Measurements from ENCODE around the gene C15orf61.

The C15orf61 gene

GRCh38 chr15:67515090-67515489 lies 5.8 kb upstream of the C15orf61 start:
- DNase-seq, result no peak

DNA sequence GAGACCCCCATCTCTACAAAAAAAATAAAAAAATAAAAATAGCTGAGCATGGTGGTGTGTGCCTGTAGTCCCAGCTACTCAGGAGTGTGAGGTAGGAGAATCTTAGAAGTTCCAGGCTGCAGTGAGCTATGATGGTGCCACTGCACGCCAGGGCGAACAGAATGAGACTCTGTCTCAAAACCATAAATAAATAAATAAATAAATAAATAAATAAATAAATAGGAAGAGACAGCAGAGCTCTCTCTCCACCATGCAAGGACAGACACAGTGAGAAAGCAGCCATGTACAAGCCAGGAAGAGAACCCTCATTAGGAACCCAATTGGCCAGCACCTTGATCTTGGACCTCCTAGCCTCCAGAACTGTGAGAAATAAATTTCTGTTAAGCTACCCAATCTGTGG lies 5.4 kb upstream of the C15orf61 start:
- DNase-seq, result no peak

DNA sequence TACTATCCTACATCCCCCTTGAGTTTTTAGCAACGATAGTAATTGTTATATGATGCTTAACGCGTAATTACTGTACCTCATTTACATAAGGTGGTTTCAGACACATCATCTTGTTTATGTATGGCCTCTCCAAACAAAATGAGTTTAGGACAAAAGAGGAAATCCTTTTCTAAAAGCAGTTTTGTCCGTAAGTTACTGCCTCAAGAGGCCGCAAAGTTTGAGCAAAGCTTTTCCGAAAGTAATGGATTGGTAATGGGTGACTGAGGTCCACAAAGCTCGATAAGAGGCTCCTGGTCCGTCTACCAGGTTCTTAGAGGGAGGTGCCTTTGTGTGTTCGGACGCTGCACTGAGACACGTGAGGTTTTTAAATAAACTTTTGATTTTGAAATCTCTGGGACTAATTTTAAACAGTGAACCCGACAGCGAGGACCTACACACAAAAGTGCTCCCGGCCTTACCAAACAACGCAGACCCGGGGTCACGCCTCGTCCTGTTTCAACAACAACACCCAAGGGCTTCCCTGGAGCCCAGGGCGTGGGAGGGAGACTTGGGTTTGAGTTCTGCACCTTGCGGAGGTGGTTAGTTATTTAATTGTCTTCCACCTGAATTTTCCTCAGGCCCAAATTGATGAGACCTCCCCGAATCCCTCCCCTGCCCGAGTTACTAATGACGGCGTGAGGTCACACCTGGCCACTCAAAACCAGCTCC lies 456 bp upstream of the C15orf61 start:
- no peak for DNase-seq

GRCh38 chr15:67521783-67522568 lies 1.0 kb downstream of the C15orf61 start:
- DNase-seq, result no peak

DNA sequence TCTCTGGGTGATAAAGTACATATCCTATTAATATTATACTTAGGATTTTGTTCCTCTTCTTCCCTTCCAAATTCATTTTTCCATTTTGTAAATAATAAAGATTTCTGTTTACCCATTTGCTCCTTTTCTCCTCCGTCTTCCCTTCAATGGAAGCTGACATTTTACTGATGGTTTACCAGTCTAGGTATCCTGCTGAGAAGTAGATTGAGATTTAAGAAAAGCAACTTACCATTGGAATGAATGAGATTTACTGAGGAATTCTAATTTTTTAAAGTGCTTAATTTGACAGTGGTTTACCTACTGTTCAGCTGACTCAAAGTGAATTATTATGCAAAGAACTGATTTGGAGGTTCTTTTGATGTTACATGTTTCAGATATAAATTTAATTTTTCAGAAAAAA lies 2.4 kb downstream of the C15orf61 start:
- no peak for DNase-seq

DNA sequence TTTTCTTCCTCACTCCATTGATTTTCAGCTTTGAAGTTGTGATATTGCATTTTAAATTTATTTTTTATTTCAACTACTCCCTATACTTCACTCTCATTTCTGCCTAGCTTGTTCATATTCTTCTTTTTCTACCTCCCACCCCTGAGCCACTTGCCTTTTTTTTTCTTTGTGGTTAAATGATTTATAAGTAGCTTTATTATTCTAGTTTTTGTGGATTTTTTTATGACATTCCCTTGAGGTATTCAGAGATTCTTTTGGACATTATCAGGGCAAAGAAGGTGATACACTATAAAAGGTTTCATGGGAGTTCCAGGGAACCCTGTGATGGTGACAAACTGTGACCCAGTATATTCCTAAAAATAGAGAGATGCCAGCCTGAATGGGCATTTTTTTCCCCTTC lies 3.3 kb downstream of the C15orf61 start:
- DNase-seq, result no peak

DNA sequence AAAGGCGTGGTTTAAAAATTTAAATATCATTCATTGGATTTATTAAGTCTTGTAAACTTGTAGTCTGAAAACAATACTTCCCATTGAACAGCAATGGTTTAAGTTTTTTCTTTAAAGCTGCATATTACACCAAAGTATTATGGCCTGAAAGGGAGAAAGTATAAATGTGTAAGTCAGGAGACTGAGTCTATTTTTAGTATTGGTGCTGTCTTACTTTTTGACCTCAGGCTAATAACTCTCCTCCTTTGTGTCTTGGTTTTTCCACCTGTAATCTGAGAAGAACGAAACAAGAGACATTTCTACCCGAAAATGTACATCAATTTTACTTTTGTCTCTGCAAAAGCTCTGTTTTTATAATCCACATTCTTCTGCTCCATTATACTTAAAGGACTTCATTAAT lies 7.6 kb downstream of the C15orf61 start:
- no peak for DNase-seq

DNA sequence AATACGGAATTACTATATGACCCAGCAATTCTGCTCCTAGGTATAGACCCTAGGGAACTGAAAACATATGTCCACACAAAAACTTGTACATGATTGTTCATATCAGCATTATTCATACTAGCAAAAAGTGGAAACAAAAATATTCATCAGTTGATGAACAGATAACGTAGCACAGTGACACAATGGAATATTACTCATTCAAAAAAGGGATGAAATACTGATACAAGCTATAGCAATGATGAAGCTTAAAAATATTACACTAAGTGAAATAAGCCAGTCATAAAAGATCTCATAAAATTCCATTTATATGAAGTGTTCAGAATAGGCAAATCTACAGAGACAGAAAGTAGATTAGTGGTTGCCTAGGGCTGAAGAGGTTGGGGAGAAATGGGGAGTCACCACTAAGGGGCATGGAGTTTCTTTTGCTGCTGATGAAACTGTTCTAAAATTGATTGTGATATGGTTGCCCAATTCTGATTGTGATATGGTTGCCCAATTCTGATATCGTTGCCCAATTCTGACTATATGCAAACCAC lies 10.5 kb downstream of the C15orf61 start:
- DNase-seq, result no peak

DNA sequence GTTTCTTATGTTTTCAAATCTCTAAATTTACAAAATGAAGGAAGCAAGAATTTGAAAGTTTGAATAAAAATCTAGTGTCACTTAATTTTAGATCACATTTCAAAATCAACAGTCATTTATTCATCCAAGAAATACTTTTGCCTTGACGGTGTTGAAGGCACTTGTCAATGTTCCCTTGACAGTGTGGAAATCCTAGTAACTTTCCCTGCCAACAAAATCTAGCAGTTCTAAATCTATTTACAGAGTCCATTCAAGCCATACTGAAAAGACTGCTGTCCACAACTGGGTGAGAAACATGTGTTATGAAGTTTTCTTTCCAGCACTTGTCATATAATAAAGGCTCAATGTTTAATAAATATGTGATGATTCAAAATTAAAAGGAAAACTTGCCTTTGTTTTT lies 12.9 kb downstream of the C15orf61 start:
- no peak for DNase-seq

GRCh38 chr15:67534360-67534759 lies 13.4 kb downstream of the C15orf61 start:
- DNase-seq, result no peak

DNA sequence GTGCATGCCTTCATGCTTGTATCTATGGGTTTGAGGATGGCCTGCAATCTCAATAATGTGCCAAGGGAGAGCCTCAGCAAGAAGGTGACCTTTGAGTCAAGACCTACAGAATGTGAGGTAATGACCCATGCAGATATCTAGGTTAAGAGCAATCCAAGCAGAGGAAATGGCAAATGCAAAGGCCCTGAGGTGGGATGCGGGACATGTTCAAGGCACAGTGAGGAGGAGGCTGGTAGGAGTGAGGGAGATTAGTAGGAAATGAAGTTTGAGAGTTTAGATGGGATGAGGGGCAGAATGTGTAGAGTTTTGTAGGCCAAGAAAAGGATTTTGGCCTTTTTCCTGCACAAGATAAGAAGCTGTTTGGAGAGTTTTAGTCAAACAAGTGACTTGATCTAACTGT lies 16.8 kb downstream of the C15orf61 start:
- DNase-seq, result no peak

DNA sequence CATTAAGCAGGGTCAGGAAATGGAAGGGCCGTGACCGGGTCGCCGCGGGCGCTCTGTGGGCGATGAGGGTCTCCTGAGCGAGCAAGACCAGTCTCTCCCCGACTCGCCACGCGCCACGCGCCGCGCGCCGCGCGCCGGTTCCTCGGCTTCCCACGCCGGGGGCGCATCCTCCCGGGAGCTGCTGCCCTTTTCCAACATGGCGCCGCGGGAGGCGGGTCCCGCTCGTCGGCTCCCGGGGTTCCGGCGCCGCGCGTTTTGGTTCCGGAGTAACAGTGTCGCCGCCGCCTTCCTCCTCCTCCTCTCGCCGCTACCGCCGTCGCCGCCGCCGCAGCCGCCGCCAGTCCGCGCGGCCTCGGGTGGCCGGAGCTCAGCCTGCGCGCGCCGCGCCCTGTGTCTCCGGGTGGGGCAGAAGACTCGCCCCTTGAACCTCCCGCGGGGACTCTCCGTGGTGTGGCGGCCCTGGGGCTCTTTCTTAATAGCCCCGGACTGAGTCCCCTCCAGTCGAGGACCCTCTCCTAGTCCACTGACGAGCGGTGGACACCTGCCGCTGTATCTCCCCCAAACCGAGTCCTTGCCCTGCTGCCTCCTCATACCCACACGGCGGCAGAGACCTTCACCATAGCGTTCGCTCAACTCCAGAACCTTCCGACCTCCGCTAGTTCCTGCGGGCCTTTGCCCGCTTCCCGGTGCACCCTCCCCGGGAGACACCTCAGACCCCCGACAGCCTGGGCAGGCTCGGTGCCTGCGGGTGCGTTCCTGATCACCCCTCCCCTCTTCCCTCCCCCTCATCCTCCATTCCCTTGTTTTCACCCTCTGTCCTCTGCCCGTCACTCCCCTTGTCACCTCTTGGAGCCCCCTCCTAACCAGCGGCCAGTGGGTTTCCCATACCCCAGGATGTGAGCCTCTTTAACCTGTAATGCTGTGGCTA lies 21.8 kb downstream of the C15orf61 start, which contains the start of gene MAP2K5:
Gene MAP2K5, plus strand, starts transcription at position 284 of the 928 bp plus-strand sequence. Its CDS starts 633 bp downstream, at position 917.
- DNase-seq, result peak; percentile 14

- DNase-seq, result no peak
These were observed 22.4 kb downstream of the C15orf61 start for GRCh38 chr15:67543348-67543718.

- DNase-seq, result no peak
These were observed 23.5 kb downstream of the C15orf61 start for GRCh38 chr15:67544475-67544874.

GRCh38 chr15:67545864-67546263 lies 24.9 kb downstream of the C15orf61 start:
- DNase-seq, result no peak

- DNase-seq, result no peak
These were observed 26.1 kb downstream of the C15orf61 start for GRCh38 chr15:67547064-67547463.

DNA sequence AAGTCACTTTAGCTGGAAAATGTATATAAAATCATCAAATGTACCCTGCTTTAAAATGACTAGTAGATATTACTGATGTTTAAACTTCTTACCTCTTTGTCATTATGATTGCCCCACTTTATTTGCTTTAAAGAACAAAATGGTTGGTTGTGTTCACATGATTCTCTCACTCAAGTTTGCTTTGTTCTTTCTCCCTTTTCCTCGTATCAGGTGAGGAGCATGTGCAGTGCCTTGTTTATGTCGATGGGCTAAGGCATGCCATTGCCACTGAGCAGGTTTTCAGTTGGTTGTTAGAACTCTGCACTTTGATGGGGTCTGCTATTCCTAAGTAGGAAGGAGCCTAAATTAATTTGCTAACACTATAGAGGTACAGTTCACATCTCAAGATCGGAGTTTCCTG lies 26.9 kb downstream of the C15orf61 start:
- DNase-seq, result no peak

GRCh38 chr15:67548236-67548852 lies 27.4 kb downstream of the C15orf61 start:
- no peak for DNase-seq

DNA sequence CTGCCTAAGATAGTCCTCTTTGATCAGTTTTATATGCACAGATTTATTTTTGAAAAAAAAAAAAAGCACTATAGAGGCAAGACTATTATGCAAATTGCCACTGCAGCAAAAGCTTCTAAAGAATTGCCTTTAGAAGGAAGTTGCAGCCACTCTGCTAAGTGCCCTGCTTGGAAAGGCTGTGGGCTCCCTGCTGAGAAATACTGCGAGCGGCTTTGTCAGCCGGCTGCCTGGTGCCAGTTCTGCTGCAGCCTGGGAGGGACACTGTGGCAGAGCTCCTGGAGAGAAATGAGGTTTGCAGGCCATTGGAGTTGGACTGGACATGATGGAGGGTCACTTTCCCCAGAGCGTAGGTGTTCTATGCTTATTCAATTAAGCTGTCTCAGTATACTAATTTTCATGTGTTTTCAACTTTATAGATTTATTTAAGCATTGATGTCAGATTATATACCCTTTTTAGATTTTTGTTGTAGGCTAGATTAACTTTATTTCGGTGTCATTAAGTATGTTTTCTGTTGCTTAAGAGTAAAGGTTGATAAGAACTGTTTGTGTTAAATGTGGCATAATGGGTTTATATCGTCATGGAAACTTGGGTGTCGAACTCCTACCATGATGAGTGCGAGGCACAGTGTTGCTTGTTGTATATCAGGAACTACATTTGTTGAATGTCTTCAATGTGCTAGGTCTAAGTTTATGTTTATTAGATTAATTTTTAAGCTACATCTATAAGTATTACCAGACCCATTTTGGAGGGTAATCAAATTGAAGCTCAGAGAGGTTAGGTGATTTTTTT lies 28.1 kb downstream of the C15orf61 start:
- DNase-seq, result peak; percentile 17

- DNase-seq, result no peak
These were observed 28.8 kb downstream of the C15orf61 start for GRCh38 chr15:67549736-67550135.

DNA sequence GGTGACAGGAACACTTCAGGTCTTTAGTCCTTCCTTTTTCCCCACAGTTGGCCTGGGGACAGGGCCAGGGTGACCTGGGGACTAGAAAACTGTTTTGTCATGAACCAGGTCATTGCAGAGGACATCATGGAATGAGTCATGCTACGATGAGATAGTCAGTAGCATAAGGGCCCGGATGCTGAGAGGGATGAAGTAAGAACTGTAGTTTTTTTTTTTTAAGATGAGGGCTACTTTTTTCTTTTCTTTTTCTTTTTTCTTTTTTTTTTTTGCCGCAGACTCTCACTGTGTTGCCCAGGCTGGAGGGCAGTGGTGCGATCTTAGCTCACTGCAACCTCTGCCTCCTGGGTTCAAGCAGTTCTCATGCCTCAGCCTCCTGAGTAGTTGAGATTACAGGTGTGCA lies 29.6 kb downstream of the C15orf61 start:
- no peak for DNase-seq

All from DMS153 (cell line).